HepG2 (cell line): ENCODE results near the gene E2F8. TPM values are rescaled to one million over a fixed set of nuclear protein-coding genes. Genes with fewer than 3 reads are reported as not detected.

ENCODE experiments used
- ATAC-seq: fragments of 200-7000 bp; cut with Tn5 transposase; 3 replicates; pipeline ENCODE4 v1.9.1; 2020; ENCODE audit warnings: mild to moderate bottlenecking, moderate library complexity
- BruUV-seq: library from RNA; stranded (reverse); fragments of 400-500 nt; replicated peaks from 2 replicates; lab custom pipeline; 2021; lab: Mats Ljungman, UMichigan
- CTCF ChIA-PET: fragments of 300-600 bp; formaldehyde crosslinking; extraction: SDS; loops from one replicate; lab custom pipeline; 2021; ENCODE audit warnings: low total read pairs, inconsistent platforms, low intra/inter-chr PET ratio; lab: Yijun Ruan, JAX
- POLR2A ChIA-PET: fragments of 350-600 bp; sonication (Branson Sonifier 250); formaldehyde crosslinking; loops from one replicate; lab custom pipeline; 2020; ENCODE audit warnings: antibody characterized with exemption, inconsistent platforms; lab: Yijun Ruan, JAX
- DNase-seq: peaks from one replicate; pipeline ENCODE4 v3.0.0-alpha.2; 2015; ENCODE audit warnings: low spot score
- FAIRE-seq: peaks from 3 replicates; lab custom pipeline; 2011; peaks lifted over from hg19 to GRCh38; lab: Jason Lieb, UNC
- H2AFZ ChIP-seq: one replicate; pipeline ENCODE4 v1.6.1; 2011; ENCODE audit warnings: low read length, inconsistent platforms
- H3K27ac ChIP-seq: fragments of 300-600 bp; 3 replicates; pipeline ENCODE4 v1.8.0; 2011; ENCODE audit warnings: mixed run types, mild to moderate bottlenecking, mixed read lengths, low read length, inconsistent platforms; ENCODE audit not compliant: insufficient read depth; ENCODE audit errors: extremely low read length
- H3K27me3 ChIP-seq, 2 experiments: fragments of 200-600 bp in 1 of 2; 2 replicates in 1 of 2; 3 replicates in 1 of 2; pipeline versions ENCODE4 v1.6.0 to v1.8.0; 2011; ENCODE audit warnings: low read length in 2 of 2, mild to moderate bottlenecking in 2 of 2, moderate library complexity in 2 of 2, inconsistent platforms in 1 of 2; ENCODE audit not compliant: insufficient read depth in 2 of 2, control insufficient read depth in 1 of 2
- H3K36me3 ChIP-seq, 2 experiments: fragments of 200-600 bp in 1 of 2; replicated peaks in 1 of 2; 2 replicates in 1 of 2; 3 replicates in 1 of 2; pipeline versions ENCODE4 v1.5.1 to v1.8.0; 2011; ENCODE audit warnings: low read length in 2 of 2, inconsistent platforms in 1 of 2; ENCODE audit not compliant: insufficient read depth in 2 of 2, control insufficient read depth in 1 of 2
- H3K4me1 ChIP-seq: 2 replicates; pipeline ENCODE4 v1.5.1; 2012; ENCODE audit warnings: low read length, inconsistent platforms; ENCODE audit not compliant: insufficient read depth
- H3K4me2 ChIP-seq: 2 replicates; pipeline ENCODE4 v1.6.0; 2011; ENCODE audit warnings: low read depth, low read length, inconsistent platforms
- H3K4me3 ChIP-seq, 3 experiments: fragments of 200-600 bp in 1 of 3; sonication (generic), shearing (Covaris generic) in 1 of 3; replicated peaks in 1 of 3; 2 replicates each; pipeline ENCODE4 v1.5.1; 2011 to 2016; ENCODE audit warnings: low read length in 3 of 3, inconsistent platforms in 2 of 3, low read depth in 2 of 3, mild to moderate bottlenecking in 2 of 3, control low read depth in 1 of 3, mixed read lengths in 1 of 3; ENCODE audit not compliant: insufficient read depth in 1 of 3
- H3K79me2 ChIP-seq: one replicate; pipeline ENCODE4 v1.6.1; 2011; ENCODE audit warnings: low read length, inconsistent platforms; ENCODE audit not compliant: insufficient read depth
- H3K9ac ChIP-seq: 2 replicates; pipeline ENCODE4 v1.6.0; 2011; ENCODE audit warnings: mild to moderate bottlenecking, low read depth, low read length, inconsistent platforms; ENCODE audit not compliant: insufficient read depth
- H3K9me3 ChIP-seq: 2 replicates; pipeline ENCODE4 v1.5.1; 2012; ENCODE audit warnings: mild to moderate bottlenecking, low read length
- H4K20me1 ChIP-seq: 2 replicates; pipeline ENCODE4 v1.6.0; 2011; ENCODE audit warnings: inconsistent platforms, mild to moderate bottlenecking, low read length, moderate library complexity; ENCODE audit not compliant: insufficient read depth
- CEBPB ChIP-seq: IDR thresholded peaks from 2 replicates; pipeline ENCODE4 v1.6.1; 2011; ENCODE audit warnings: low read depth, low read length, improper control_type of control experiment, borderline replicate concordance
- CEBPG ChIP-seq: IDR thresholded peaks from 2 replicates; pipeline ENCODE4 v1.6.1; 2016
- FIP1L1 ChIP-seq: fragments of 200-400 bp; formaldehyde crosslinking; IDR thresholded peaks from 2 replicates; pipeline ENCODE4 v1.6.1; 2018; ENCODE audit warnings: low read depth, mild to moderate bottlenecking, low read length, moderate library complexity, borderline replicate concordance; ENCODE audit not compliant: insufficient read depth
- FOSL2 ChIP-seq: sonication (generic); formaldehyde crosslinking; IDR thresholded peaks from 2 replicates; pipeline ENCODE4 v1.4.0; 2020; ENCODE audit warnings: missing genetic modification reagents
- GFI1 ChIP-seq: sonication (generic); formaldehyde crosslinking; IDR thresholded peaks from 2 replicates; pipeline ENCODE4 v1.5.0; 2020; ENCODE audit warnings: missing genetic modification reagents, mild to moderate bottlenecking, borderline replicate concordance
- ONECUT2 ChIP-seq: sonication (generic); formaldehyde crosslinking; IDR thresholded peaks from 2 replicates; pipeline ENCODE4 v1.4.0; 2020; ENCODE audit warnings: missing genetic modification reagents
- PAWR ChIP-seq: sonication (generic); formaldehyde crosslinking; IDR thresholded peaks from 2 replicates; pipeline ENCODE4 v1.4.0; 2020; ENCODE audit warnings: missing genetic modification reagents, mild to moderate bottlenecking, borderline replicate concordance
- TAF15 ChIP-seq: fragments of 200-400 bp; formaldehyde crosslinking; IDR thresholded peaks from one replicate; pipeline ENCODE4 v1.6.1; 2018; ENCODE audit warnings: mild to moderate bottlenecking, low read depth, low read length; ENCODE audit not compliant: poor library complexity, severe bottlenecking
- ZNF180 ChIP-seq: sonication (generic); formaldehyde crosslinking; IDR thresholded peaks from 2 replicates; pipeline ENCODE4 v1.4.0; 2020; ENCODE audit warnings: low read depth, missing genetic modification reagents, borderline replicate concordance
- ZNF446 ChIP-seq: sonication (generic); formaldehyde crosslinking; IDR thresholded peaks from 2 replicates; pipeline ENCODE4 v1.5.0; 2020; ENCODE audit warnings: mild to moderate bottlenecking, missing genetic modification reagents
- ZNF713 ChIP-seq: sonication (generic); formaldehyde crosslinking; IDR thresholded peaks from 2 replicates; pipeline ENCODE4 v1.4.0; 2020; ENCODE audit warnings: mild to moderate bottlenecking, missing genetic modification reagents
- ZNF790 ChIP-seq: sonication (generic); formaldehyde crosslinking; IDR thresholded peaks from 2 replicates; pipeline ENCODE4 v1.8.0; 2022; ENCODE audit warnings: missing genetic modification reagents, mild to moderate bottlenecking, borderline replicate concordance
- WGBS: methylation state at CpG from one replicate; pipeline ENCODE4 v1.1.6; 2017; ENCODE audit warnings: low lambda C conversion rate; 5-methylcytosine and 5-hydroxymethylcytosine counted together
- in situ Hi-C: cut with HindIII; loops from 2 replicates; pipeline ENCODE4 v1.10.0; 2017; ENCODE audit warnings: low pct_unique_long_range_greater_than_20kb; ENCODE audit not compliant: extremely low pct_ligation_motif_present
- intact Hi-C: fragments of 100-400 bp; cut with micrococcal nuclease; formaldehyde crosslinking; loops from one replicate; pipeline ENCODE4 v1.10.0; 2022; ENCODE audit not compliant: unreplicated experiment
- polyA plus RNA-seq, 8 experiments: library from polyadenylated mRNA; depleted of rRNA in 3 of 8; stranded (reverse) in 7 of 8; unstranded in 1 of 8; fragments of >200 nt; fragmentation: Illumina TruSeq in 4 of 8; extraction: Trizol in 4 of 8; gene quantifications; 2 replicates each; pipeline versions ENCODE4 v1.2.1 to v1.2.3, GENCODE V29; 2011 to 2016; ENCODE audit warnings: low read depth in 4 of 8, missing spikeins in 1 of 8, mixed read lengths in 1 of 8; ENCODE audit not compliant: insufficient read depth in 1 of 8
- total RNA-seq, 5 experiments: library from RNA; depleted of rRNA; stranded (reverse); fragments of >200 nt; fragmentation: Illumina TruSeq; extraction: Trizol; gene quantifications; 2 replicates each; pipeline ENCODE4 v1.2.3, GENCODE V29; 2016; ENCODE audit warnings: low read depth in 1 of 5
- TF ChIP-seq, protein P1 (sequence below): sonication (generic); formaldehyde crosslinking; IDR thresholded peaks from 2 replicates; pipeline ENCODE4 v1.4.0; 2020; ENCODE audit warnings: missing genetic modification reagents
- TF ChIP-seq, protein P2 (sequence below): sonication (generic); formaldehyde crosslinking; IDR thresholded peaks from 2 replicates; pipeline ENCODE4 v1.4.0; 2020; ENCODE audit warnings: missing genetic modification reagents

E2F8 gene
- total and polyA plus RNA-seq, 2 of the 13 experiments (the other 11 are each of a cell fraction or from before 2014, with no cell fraction given), result 3.3 to 8.9 TPM

DNA sequence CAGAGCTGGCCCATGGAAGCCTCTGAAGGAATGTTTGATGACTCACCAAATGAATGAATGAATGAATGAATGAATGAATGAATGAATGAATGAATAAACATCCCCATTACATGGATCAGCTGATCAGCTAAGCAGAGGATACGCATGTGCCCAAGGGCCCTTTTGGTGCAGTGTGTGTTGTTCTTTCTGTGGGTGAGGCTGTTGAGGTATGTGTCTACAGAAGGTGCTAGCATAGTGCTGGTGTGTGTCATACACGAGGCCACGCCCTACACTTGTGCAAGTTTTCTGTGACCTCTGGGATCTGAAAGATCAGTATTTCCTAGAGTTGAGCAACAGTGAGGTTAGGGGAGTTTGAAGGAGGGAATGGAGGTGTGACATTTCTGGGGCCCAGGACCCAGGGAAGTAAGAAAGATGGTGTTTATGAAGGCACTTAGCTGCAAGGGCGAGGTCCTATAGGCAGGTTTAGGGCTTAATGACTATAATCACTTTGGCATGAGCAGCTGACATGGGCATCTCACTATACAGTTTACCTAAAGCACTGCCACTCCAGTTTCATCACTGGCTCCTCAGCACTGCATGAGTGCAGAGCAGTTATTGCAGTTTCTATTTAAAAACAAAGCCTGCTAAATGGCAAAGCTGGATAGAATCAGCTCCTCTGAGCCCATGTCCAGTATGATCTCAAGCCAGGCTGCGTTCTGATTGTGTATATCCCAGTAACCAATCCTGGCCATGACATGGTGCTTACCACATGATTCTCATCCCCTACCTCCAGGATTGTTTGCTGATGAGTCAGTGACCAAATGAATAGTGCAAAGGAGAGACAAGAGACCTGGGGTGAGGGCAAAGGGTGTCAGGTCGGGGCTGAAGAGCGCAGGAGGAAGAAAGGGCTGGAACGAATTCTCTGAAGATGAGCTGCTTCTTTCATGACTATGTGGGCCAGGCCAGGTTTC, 36.4 kb upstream of the E2F8 start:
- Histone ChIP-seq H3K79me2 (no peaks in the 10 kb centered on the region), H3K9me3 (no peaks in the 10 kb centered on the region), H3K4me1 (no peaks in the 10 kb centered on the region), H3K4me3 (no peak overlapping the region), H3K27me3 (peaks cover 0 to 14% of the 10 kb centered on the region in 2 experiments; a peak in 1 of 5 replicates), H3K27ac (no peak overlapping the region), H2AFZ (no peak overlapping the region), H3K9ac (no peak overlapping the region), H3K4me2 (no peak overlapping the region), H4K20me1 (no peaks in the 10 kb centered on the region), H3K36me3 (no peaks in the 10 kb centered on the region)
- ATAC-seq (peak; percentile 54), FAIRE-seq (no peak), DNase-seq (peak; percentile 28)
- TF ChIP-seq FOSL2 (peak; percentile 68), GFI1 (no peak), CEBPB (peak; percentile 20; the same call in 1 of the 2 replicates)
- POLR2A ChIA-PET, result no interaction called here
- BruUV-seq, result no TSS peak
- WGBS, result 19% methylated on average over 6 of the region's 8 CpGs
- intact Hi-C loops, result no loop called here
- CTCF ChIA-PET, result no interaction called here
- in situ Hi-C loops, result no loop called here

DNA sequence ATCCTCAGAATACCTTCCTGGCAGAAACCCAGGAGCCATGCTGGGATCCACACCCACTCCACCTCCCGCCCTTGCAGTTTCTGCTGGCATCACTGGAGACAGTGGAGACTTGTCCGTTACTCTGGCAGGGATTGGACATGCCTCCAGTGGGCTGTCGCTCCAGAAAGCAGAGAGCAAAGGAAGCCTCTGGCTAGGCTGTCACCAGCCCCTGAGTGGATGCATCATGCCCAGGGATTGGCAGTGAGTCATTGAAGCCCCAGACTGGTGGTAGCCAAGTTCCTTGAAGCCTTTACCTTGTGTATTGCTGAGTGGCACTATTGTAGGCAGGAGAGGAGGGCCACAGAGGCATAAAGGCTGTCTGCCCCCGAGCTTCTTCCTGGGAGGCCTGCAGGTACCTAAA, 34.8 kb upstream of the E2F8 start:
- no peak for DNase-seq
- BruUV-seq, result no TSS peak
- TF ChIP-seq ZNF180 (no peak), CEBPG (CRISPR knock-in tag) (no peak), FIP1L1 (no peak), ZNF790 (CRISPR knock-in tag) (no peak), PAWR (CRISPR knock-in tag) (no peak), ZNF713 (CRISPR knock-in tag) (no peak), ONECUT2 (CRISPR knock-in tag) (no peak), TAF15 (no peak), ZNF446 (CRISPR knock-in tag) (no peak)
- TF ChIP-seq, protein P1, sequence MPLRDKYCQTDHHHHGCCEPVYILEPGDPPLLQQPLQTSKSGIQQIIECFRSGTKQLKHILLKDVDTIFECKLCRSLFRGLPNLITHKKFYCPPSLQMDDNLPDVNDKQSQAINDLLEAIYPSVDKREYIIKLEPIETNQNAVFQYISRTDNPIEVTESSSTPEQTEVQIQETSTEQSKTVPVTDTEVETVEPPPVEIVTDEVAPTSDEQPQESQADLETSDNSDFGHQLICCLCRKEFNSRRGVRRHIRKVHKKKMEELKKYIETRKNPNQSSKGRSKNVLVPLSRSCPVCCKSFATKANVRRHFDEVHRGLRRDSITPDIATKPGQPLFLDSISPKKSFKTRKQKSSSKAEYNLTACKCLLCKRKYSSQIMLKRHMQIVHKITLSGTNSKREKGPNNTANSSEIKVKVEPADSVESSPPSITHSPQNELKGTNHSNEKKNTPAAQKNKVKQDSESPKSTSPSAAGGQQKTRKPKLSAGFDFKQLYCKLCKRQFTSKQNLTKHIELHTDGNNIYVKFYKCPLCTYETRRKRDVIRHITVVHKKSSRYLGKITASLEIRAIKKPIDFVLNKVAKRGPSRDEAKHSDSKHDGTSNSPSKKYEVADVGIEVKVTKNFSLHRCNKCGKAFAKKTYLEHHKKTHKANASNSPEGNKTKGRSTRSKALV, result no peak
- TF ChIP-seq, protein P2, sequence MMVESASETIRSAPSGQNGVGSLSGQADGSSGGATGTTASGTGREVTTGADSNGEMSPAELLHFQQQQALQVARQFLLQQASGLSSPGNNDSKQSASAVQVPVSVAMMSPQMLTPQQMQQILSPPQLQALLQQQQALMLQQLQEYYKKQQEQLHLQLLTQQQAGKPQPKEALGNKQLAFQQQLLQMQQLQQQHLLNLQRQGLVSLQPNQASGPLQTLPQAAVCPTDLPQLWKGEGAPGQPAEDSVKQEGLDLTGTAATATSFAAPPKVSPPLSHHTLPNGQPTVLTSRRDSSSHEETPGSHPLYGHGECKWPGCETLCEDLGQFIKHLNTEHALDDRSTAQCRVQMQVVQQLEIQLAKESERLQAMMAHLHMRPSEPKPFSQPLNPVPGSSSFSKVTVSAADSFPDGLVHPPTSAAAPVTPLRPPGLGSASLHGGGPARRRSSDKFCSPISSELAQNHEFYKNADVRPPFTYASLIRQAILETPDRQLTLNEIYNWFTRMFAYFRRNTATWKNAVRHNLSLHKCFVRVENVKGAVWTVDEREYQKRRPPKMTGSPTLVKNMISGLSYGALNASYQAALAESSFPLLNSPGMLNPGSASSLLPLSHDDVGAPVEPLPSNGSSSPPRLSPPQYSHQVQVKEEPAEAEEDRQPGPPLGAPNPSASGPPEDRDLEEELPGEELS, result no peak

More for the DNA sequence above, 34.8 kb upstream of the E2F8 start:
- H3K4me3 ChIP-seq, result no peak overlapping the region
- no peak overlapping the region for H3K4me2 ChIP-seq
- no peaks in the 10 kb centered on the region for H4K20me1 ChIP-seq
- no peaks in the 10 kb centered on the region for H3K9me3 ChIP-seq
- WGBS, result 0% methylated on average over 2 of the region's 4 CpGs
- H3K9ac ChIP-seq, result no peak overlapping the region
- in situ Hi-C loops, result no loop called here
- no peak for FAIRE-seq
- intact Hi-C loops, result no loop called here
- H3K79me2 ChIP-seq, result no peaks in the 10 kb centered on the region
- H2AFZ ChIP-seq, result no peak overlapping the region
- no peak for ATAC-seq
- POLR2A ChIA-PET, result no interaction called here
- no peaks in the 10 kb centered on the region for H3K4me1 ChIP-seq
- CTCF ChIA-PET, result no interaction called here
- H3K36me3 ChIP-seq, result no peaks in the 10 kb centered on the region
- H3K27me3 ChIP-seq, result peaks cover 0 to 14% of the 10 kb centered on the region in 2 experiments; a peak in 1 of 5 replicates
- H3K27ac ChIP-seq, result no peak overlapping the region
